Measurements from ENCODE around the gene TEC.

TEC gene

DNA sequence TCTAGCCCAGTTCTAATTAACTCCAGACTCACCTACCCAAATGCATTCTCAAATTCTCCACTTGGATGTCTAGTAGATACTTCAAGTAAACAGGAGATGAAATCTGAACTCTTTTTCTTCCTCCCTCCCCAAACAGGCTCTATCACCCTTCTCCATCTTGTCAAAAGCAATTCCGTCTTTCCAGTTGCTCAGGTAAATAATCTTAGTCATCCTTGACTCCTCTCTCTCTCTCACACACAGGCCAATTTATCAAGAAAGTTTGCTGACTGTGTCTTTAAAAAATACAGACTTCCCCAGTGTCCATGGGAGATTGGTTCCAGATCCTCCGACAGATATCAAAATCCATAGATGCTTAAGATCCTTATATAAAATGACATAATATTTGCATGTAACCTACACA lies 148.5 kb downstream of the TEC start:
- no peak for DNase-seq (ENCODE audit: low read depth)

DNA sequence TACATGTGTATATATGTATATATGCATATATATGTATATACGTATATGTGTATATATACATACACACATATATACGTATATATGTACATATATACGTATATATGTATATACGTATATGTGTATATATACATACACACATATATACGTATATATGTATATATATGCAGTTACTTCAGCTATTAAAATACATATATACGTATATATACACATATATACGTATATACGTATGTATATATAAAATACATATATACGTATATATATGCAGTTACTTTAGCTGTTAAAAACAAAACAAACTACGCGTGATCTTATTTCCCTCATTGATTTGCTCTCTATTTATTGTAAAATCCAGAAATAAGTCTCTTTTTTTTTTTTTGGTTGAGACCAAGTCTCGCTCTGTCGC lies 149.5 kb downstream of the TEC start:
- DNase-seq (ENCODE audit: low read depth), result no peak

DNA sequence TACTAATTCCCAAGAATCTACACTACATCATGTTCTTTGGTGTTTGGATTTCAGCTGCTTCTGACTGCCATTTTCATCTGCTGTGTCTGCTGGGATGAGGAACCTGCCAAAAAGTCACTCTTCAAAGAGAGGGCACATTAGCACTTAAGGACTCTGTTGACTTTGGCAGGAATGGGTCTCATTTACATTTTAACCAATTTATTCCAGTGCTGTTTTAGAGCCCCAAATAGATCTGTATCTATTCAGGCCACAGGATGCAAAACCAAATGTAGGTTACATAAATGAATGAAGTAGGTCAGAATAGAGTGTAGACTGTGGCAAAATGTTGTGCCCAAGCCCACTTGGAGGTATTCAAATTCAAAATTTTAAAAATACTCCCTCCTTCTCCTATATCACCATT lies 150.0 kb downstream of the TEC start:
- no peak for DNase-seq (ENCODE audit: low read depth)

DNA sequence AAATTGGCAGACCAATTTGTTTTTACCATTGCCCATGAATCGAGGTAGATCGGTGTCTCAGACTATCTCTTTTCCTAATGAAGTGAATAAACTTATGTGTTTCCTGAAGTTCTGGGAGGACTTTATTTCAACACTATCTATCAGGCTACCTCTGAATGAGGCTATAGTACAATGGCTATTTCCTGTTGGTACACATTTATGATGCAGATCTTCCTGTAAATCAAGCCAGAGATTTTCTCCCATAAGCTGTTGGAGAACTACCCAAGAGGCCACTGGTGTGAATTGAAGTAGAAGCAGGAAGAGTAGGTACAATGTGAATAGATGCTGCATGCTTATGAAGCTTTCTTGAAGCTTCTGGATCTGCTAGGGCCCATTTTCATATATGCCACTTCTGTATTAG lies 151.6 kb downstream of the TEC start:
- DNase-seq (ENCODE audit: low read depth), result no peak

DNA sequence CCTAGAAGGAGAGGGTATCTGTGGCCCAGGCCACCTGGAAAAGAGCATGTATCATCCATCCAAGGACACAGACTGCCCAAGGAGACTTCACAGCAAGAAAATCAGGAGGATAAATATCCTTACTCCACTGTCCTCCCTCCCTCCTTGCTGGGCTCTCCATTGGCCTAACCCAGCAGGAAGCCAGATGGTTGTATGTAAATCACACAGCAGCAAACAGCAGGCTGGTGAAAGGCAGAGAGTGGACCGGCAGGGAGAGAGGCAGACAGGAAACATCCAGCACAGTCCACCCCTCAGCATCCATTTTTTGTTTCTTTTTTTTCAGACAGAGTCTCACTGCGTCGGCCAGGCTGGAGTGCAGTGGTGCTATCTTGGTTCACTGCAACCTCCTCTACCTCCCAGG lies 153.1 kb downstream of the TEC start:
- no peak for DNase-seq (ENCODE audit: low read depth)

DNA sequence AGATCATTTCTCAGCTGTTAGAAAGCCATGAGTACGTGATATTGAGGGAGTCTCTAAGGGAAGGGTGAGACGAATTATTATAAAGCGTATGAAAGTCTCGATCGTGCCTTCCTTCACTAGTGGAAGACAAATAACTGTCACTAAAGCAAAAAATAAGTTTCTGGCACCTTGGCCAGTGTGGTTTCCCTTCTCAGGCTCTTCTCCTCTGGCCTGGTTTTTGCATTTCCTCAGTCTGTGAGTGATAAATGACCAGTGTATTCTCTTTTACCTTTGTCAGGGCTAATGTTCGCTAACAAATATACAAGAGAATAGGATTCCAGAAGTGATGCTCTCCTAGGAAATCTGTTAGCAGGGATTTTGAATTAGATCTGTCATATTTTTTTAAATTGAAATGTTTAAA lies 155.2 kb downstream of the TEC start:
- DNase-seq (ENCODE audit: low read depth), result no peak

DNA sequence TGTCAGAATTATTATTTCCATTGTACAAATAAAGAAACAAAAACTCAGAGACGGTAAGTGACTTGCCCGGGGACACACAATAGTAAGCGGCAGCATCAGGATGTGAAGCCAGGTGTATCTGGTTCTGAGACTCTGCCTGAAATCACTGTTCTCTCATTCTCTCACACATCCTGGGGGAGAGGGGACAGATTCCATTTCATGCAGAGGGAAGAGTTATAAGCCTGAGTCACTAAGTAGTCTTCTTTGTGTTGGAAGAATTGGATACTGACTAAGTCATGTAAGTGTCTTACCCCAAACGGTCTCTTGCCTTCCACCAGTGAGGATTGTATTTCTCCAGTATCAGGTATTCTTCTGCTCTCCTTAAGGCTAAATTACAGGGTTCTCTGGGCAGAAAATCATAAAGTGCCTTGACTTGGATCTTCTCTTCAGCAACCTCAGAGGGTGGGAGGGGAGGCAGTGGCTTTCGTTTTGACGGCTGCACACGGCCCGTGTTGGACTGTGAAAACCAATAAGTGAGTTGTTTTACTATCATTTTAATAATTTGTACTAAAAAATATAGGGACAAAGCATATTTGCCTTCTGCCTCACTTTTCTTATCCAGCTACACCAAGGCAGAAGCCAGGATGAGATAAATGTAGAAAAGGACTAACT lies 157.5 kb downstream of the TEC start:
- DNase-seq (ENCODE audit: low read depth), result no peak

DNA sequence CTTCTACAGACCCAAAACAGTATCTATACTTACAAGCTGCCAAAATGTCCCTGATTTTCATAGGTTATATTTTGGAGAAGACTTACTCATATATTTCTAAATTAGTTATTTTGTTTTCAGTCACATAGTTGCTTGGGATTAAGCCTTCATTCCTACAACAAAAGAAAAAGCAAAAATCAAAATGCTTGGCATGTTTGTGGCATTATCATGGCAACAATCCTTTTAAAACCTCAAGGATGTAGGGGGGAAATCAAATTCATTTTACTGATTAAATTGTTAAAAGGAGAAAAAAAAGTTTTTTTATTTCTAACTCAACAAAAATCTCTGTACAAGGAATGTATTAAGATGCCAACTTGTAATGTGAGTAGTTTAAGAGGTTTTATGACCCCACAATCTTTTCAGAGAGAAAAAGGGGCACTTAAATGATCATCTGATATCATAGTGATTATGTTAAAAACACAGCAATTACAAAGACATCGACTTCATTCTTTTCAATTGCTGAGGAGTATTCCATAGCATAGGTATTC lies 159.1 kb downstream of the TEC start:
- DNase-seq (ENCODE audit: low read depth), result no peak

DNA sequence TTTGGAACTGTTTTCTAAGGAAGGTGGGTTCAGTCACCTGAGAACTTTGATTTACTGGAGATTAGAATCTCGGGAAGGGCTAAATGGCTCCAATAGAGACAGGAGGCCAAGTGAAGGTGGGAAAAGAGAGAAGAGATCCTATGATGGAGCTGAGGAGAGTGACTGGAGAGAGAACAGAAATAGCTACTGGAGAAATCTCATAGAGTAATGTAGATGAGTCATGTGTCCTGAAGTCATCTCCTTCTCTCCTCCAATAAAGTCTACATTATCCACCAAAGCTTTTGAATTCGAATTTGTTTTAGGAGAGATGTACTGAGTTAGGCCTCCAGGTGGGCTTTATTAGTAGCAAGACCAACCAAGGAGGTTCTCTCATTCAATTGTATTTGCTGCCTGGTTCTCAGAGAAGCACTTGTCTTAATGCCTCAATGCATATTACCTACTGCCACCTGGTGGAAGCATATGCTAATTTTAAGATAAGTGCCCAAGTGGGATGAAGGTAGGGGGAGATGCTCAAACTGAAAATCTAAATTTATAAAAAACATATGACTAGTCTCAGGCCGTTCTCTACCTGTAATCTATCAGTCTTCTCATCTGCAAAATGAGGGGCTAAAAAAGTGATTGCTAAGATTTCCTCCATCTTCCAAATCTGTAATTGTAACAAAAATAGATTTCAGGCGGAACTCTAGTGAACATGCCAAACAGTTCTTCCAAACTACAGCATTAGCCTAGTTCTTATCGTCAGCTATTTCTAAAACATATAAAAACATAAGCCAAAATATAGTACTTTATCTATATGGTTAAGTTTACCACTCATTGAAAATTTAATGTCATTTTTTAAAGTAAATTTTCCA lies 160.0 kb downstream of the TEC start:
- DNase-seq (ENCODE audit: low read depth), result no peak

DNA sequence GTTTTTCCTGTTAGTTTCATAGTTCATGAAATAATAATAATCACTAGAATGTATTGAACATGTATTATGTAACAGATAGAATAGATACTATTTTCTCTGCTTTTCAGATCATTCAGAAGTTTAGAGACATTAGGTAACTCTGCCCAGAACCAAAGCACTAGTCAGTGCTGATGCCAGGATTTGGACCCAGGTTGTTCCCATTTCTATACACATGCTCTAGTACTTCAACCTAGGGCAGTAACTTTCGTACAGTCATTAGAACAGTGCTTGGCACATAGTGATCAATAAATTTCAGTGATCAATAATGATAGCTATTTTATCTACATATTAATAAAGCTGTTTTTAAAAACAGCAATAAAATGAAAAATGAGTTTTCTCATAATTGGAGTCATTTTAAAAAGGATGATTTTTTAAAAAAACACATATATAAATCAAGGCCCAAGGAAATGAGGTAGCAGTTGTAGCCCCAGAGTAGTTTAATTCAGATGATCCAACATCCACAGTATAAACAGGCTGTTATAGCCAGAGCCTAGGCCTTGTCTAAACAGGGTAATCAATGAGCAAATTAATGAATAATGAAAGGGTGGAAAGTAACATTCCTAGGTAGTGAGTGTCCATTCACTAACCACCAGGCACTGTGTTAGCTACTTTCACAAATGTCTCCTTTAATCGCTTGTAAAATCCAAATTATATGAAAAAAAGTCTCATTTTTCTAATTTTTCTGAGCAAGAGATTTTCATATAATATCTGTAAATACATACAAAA lies 161.1 kb downstream of the TEC start:
- DNase-seq (ENCODE audit: low read depth), result no peak

DNA sequence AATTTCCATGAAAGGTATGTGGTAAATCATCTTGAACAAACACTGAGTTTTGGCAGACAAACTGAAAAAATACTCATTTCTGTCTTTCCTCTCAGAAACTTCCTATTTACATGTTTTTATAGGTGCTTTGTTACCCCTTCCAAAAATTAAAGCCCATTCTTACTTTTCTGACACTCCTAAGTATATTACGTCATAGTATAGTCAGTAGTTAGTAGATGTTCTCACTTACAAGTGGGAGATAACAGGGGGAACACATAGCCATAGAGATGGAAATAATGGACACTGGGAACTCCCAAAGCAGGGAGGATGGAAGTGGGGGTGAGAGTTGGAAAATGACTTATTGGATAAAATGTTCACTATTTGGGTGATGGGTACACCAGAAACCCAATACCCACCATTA lies 164.4 kb downstream of the TEC start:
- no peak for DNase-seq (ENCODE audit: low read depth)

DNA sequence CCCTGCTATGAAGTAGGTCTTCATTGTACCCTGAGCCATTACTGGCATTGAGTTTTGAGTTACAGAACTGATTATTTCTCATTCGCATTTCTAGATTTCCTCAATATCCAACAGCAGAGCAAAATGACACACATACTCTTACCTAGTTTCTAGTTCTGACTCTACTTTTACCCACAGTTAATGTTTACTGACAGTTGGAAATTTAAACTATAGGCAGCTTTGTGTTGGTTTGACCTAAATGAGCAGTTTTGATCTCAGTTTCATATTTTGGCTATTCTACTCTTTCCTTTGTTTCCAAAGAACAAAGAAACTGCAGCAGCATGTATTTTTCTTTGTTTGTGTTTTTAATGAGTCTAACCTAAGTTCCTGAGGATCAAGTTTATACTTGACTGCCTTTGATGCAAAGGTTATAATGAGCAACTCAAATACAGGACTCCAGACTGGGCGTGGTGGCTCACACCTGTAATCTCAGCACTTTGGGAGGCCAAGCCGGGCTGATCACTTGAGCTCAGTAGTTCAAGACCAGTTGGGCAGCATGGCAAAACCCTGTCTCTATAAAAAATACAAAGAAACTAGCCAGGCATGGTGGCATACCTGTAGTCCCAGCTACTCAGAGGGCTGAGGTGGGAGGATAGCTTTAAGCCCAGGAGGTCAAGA lies 166.0 kb downstream of the TEC start:
- no peak for DNase-seq (ENCODE audit: low read depth)

DNA sequence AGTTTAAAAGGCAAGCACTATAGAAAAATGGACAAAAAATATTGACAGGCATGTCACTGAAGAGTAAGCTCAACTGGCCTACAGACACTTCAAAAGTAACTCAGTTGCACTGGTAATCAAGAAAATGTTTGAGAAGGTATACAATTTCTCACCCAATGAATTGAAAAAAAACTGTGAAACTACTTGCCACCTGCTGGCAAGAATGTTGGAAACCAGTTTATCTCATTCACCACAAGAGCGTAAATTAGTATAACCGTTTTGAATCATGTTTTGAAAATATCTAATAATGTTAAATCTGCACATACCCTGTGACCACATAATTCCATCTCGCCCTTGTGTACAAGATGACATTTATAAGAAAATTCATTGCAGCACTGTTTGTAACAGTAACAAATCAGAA lies 167.3 kb downstream of the TEC start:
- no peak for DNase-seq (ENCODE audit: low read depth)

DNA sequence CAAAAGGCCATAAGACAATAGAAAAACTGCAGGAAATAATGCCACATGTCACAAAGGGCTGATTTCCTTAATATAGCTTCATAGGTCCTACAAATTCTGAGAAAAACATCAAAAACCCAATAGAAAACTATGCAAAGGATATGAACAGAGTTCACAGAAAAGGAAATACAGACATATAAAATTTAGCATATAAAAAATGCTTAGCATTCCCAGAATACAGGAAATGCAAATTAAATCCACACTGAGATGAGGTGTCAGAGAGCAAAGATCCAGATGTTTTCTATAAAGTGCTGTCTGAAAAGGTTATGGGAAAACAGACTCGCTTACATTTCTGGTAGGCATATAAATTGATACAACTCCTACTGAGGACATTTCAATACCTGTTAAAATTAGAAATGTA lies 169.4 kb downstream of the TEC start:
- DNase-seq (ENCODE audit: low read depth), result no peak

DNA sequence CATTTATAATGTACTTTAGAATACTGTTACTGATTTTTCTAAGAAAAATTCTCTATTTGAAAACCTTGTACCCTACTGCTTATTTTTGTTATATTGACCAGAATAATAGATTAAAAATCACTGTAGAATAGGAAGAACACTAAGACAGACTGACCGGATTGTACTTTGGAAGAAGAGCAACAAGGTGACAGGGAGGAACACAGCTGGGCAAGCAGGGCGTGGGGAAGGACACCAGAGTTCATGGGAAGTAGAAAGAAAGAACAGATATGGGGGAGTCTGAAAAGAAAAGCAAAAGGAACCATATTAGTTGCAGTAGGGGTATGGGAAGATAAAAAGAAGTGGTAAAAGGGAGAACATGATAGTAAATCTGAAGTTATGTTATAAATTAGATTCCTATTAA lies 174.2 kb downstream of the TEC start:
- no peak for DNase-seq (ENCODE audit: low read depth)

DNA sequence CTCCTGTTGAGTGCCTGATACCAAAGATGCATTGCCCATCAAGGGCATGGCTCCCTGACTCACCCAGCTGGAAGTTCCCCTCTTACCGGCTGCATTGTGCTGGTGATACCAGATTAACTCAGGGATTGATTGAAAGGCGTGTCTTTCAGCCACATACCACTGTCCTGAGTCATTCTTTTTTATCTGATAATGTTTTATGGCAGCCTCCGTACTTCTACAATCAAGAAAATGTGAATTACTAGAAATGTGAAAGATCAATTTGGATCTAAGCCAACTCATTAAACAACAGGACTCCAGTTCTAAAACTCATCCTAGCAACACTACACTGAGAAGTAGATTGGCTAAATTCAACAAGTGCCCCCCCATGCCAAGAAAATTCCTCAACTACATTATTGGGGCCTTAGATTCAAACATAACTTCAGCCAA lies 175.6 kb downstream of the TEC start:
- peak; percentile 10 for DNase-seq (ENCODE audit: low read depth)

DNA sequence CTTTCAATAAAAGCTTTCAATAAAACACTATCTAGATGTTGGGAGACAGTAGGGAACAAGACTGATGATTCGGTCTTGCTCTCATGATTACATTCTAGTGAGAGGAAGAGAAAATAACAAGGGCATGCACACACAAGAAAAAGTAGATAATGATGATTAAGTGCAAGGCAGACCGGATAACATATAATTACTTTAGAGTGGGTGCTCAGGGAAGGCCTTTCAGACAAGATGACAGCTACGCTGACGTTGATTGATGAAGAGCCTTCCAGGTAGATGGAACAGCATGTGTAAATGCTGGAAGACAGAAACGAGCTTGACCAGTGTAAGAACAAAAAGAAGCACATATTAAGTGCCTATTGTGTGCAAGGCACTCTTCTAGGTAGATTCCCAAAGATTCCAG lies 179.0 kb downstream of the TEC start:
- DNase-seq (ENCODE audit: low read depth), result no peak

DNA sequence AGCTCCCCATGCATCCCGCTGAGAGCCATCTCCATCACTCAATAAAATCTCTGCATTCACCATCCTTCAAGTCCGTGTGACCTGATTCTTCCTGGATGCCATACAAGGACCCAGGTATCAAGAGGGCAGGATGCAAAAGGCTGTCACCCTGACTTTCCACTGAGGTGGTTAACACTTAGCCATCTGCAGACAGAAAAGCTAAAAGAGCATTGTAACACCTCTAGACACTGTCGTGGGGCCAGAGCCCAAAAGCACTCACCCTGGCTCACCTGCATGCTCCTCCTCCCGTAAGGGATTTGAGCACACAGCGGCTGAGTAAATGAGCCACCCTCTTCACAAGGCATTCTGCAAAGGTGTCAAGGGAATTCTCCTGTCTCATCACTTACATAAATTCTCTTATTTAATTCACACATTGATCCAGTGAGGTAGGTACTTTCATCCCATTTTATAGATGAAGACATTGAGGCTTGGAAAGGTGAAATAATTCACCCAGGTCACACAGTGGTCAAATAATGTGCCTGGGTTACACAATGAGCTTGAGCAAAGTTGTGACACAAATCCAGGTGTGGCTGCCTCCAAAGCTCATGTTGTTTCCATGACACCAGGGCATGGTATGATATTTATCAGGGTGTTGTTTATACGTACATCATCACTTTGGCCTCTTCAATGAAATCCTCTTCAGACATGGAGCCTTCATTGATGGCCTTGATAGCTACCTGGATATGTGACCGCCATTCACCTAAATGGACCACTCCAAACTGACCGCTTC lies 183.6 kb downstream of the TEC start:
- DNase-seq (ENCODE audit: low read depth), result no peak

Data from stimulated activated CD8-positive, alpha-beta memory T cell treated with anti-CD3 and anti-CD28 coated beads, Interleukin-4, amount 100 ng/mL, for 24 hours (primary cell).